DND-41 (cell line): Measurements from ENCODE around the gene KIAA1671.

Source experiments
- ATAC-seq: fragments of 200-7000 bp; cut with Tn5 transposase; 3 replicates; pipeline ENCODE4 v1.9.1; 2021; ENCODE audit warnings: low read depth; ENCODE audit not compliant: insufficient read depth
- DNase-seq: peaks from one replicate; pipeline ENCODE4 v3.0.0-alpha.2; 2020
- H2AFZ ChIP-seq: 2 replicates; pipeline ENCODE4 v1.6.0; 2012; ENCODE audit warnings: low read depth, low read length
- H3K27ac ChIP-seq: 2 replicates; pipeline ENCODE4 v1.5.1; 2012; ENCODE audit warnings: low read length, inconsistent platforms
- H3K27me3 ChIP-seq: fragments of 200-600 bp; sonication (generic); 2 replicates; pipeline ENCODE4 v1.6.0; 2012; ENCODE audit warnings: low read length, mild to moderate bottlenecking, inconsistent platforms; ENCODE audit not compliant: insufficient read depth, poor library complexity
- H3K36me3 ChIP-seq: 2 replicates; pipeline ENCODE4 v1.5.1; 2012; ENCODE audit warnings: low read length, inconsistent platforms; ENCODE audit not compliant: insufficient read depth
- H3K4me1 ChIP-seq: 2 replicates; pipeline ENCODE4 v1.5.1; 2012; ENCODE audit warnings: mild to moderate bottlenecking, low read length; ENCODE audit not compliant: insufficient read depth
- H3K4me2 ChIP-seq: 2 replicates; pipeline ENCODE4 v1.6.0; 2012; ENCODE audit warnings: mild to moderate bottlenecking, moderate library complexity, low read length, inconsistent platforms; ENCODE audit not compliant: insufficient read depth
- H3K4me3 ChIP-seq, 2 experiments: fragments of 200-600 bp in 1 of 2; shearing (Covaris generic) in 1 of 2; 2 replicates each; pipeline ENCODE4 v1.5.1; 2012 to 2016; ENCODE audit warnings: inconsistent platforms in 2 of 2, low read length in 2 of 2, mild to moderate bottlenecking in 2 of 2, low read depth in 1 of 2, moderate library complexity in 1 of 2
- H3K79me2 ChIP-seq: 2 replicates; pipeline ENCODE4 v1.6.0; 2012; ENCODE audit warnings: low read length, inconsistent platforms; ENCODE audit not compliant: insufficient read depth
- H3K9ac ChIP-seq: 2 replicates; pipeline ENCODE4 v1.6.0; 2012; ENCODE audit warnings: low read depth, mild to moderate bottlenecking, inconsistent platforms, low read length, moderate library complexity
- H3K9me3 ChIP-seq: 2 replicates; pipeline ENCODE4 v1.5.1; 2012; ENCODE audit warnings: low read length, moderate library complexity, mild to moderate bottlenecking, inconsistent platforms; ENCODE audit not compliant: insufficient read depth, severe bottlenecking
- H4K20me1 ChIP-seq: 2 replicates; pipeline ENCODE4 v1.6.0; 2012; ENCODE audit warnings: low read length; ENCODE audit not compliant: insufficient read depth
- CTCF ChIP-seq: IDR thresholded peaks from 2 replicates; pipeline ENCODE4 v1.5.1; 2012; ENCODE audit warnings: borderline replicate concordance, low read length, moderate library complexity, mild to moderate bottlenecking; ENCODE audit not compliant: poor library complexity, severe bottlenecking; ENCODE audit errors: extremely low read depth
- EZH2 ChIP-seq: IDR thresholded peaks from 3 replicates; pipeline ENCODE4 v1.6.1; 2012; ENCODE audit warnings: borderline replicate concordance, low read depth, mild to moderate bottlenecking, moderate library complexity, low read length, inconsistent platforms; ENCODE audit not compliant: severe bottlenecking

KIAA1671 gene

DNA sequence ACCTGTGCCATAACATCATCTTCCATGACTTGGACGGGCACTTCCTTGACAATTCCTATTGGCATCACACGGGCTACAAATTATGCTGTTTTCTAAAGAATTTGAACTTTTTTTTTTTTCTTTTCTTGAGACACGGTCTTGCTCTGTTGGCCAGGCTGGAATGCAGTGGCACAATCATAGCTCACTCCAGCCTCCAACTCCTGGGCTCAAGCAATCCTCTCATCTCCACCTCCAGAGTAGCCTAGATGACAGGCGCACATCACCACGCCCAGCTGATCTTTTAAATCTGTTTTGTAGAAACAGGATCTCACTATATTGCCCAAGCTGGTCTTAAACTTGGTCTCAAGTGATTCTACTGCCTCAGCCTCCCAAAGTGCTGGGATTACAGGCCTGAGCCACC lies 243.8 kb downstream of the KIAA1671 start:
- no peak overlapping the region for H3K4me3 ChIP-seq
- no peak overlapping the region for H3K9ac ChIP-seq
- TF ChIP-seq CTCF (no peak), EZH2 (no peak)
- no peak overlapping the region for H2AFZ ChIP-seq
- no peak overlapping the region for H3K27ac ChIP-seq
- no peak overlapping the region for H3K4me2 ChIP-seq
- H4K20me1 ChIP-seq, result 0 out of 2 replicates have a peak, but pooled peaks cover 4% of the 10 kb centered on the region
- no peaks in the 10 kb centered on the region for H3K9me3 ChIP-seq
- ATAC-seq (no peak), DNase-seq (no peak)
- H3K36me3 ChIP-seq, result no peaks in the 10 kb centered on the region
- no peaks in the 10 kb centered on the region for H3K27me3 ChIP-seq
- no peaks in the 10 kb centered on the region for H3K4me1 ChIP-seq
- H3K79me2 ChIP-seq, result no peaks in the 10 kb centered on the region

GRCh38 chr22:25197340-25197739 lies 244.8 kb downstream of the KIAA1671 start:
- Histone ChIP-seq H3K4me3 (no peak overlapping the region), H2AFZ (no peak overlapping the region), H3K27ac (no peak overlapping the region), H3K79me2 (no peaks in the 10 kb centered on the region), H3K9me3 (no peaks in the 10 kb centered on the region), H3K4me2 (no peak overlapping the region), H3K27me3 (no peaks in the 10 kb centered on the region), H3K9ac (no peak overlapping the region), H3K4me1 (no peaks in the 10 kb centered on the region), H3K36me3 (no peaks in the 10 kb centered on the region), H4K20me1 (0 out of 2 replicates have a peak, but pooled peaks cover 4% of the 10 kb centered on the region)
- TF ChIP-seq EZH2, result no peak
- no peak for TF ChIP-seq CTCF
- ATAC-seq, result no peak
- no peak for DNase-seq

GRCh38 chr22:25199731-25200520 lies 247.4 kb downstream of the KIAA1671 start, which contains the start of gene CRYBB3:
Gene CRYBB3, plus strand, starts transcription at chr22:25199858. Its CDS starts 1,539 bp downstream, at chr22:25201397.
- no peaks in the 10 kb centered on the region for H3K79me2 ChIP-seq
- H3K4me3 ChIP-seq, result no peak within 1 kb of the TSS
- H3K4me1 ChIP-seq, result no peaks in the 10 kb centered on the region
- H3K27me3 ChIP-seq, result no peaks in the 10 kb centered on the region
- H3K9ac ChIP-seq, result no peak within 1 kb of the TSS
- no peak within 1 kb of the TSS for H2AFZ ChIP-seq
- DNase-seq (no peak), ATAC-seq (no peak)
- 0 out of 2 replicates have a peak, but pooled peaks cover 4% of the 10 kb centered on the region for H4K20me1 ChIP-seq
- TF ChIP-seq CTCF, result no peak
- no peak for TF ChIP-seq EZH2
- no peak within 1 kb of the TSS for H3K27ac ChIP-seq
- no peak within 1 kb of the TSS for H3K4me2 ChIP-seq
- H3K9me3 ChIP-seq, result no peaks in the 10 kb centered on the region
- H3K36me3 ChIP-seq, result no peaks in the 10 kb centered on the region
